Mucosa of rectum (tissue), 2 donors: ENCODE results near the gene SLC9A3.
A peak's percentile ranks its signal among the peaks of the same experiment; 100 is the strongest.

ENCODE experiments used
- H3K27ac ChIP-seq, 2 donors: one replicate each; pipeline ENCODE4 v1.7.0; 2013; ENCODE audit warnings: inconsistent platforms in 2 of 2, low read depth in 2 of 2, low read length in 2 of 2
- H3K27me3 ChIP-seq, 2 donors: one replicate each; pipeline ENCODE4 v1.7.0; 2013; ENCODE audit warnings: low read length in 2 of 2; ENCODE audit not compliant: control insufficient read depth in 2 of 2, insufficient read depth in 2 of 2
- H3K36me3 ChIP-seq, 2 donors: one replicate each; pipeline ENCODE4 v1.7.0; 2013; ENCODE audit warnings: low read length in 2 of 2; ENCODE audit not compliant: control insufficient read depth in 2 of 2, insufficient read depth in 2 of 2
- H3K4me1 ChIP-seq, 2 donors: one replicate each; pipeline ENCODE4 v1.7.0; 2013; ENCODE audit warnings: low read length in 2 of 2, mild to moderate bottlenecking in 1 of 2; ENCODE audit not compliant: control insufficient read depth in 2 of 2, insufficient read depth in 2 of 2
- H3K4me3 ChIP-seq, 2 donors: one replicate each; pipeline ENCODE4 v1.7.0; 2013; ENCODE audit warnings: low read length in 2 of 2
- H3K9ac ChIP-seq, 2 donors: one replicate each; pipeline ENCODE4 v1.7.0; 2013; ENCODE audit warnings: low read length in 2 of 2, low read depth in 1 of 2, mild to moderate bottlenecking in 1 of 2
- H3K9me3 ChIP-seq, 2 donors: one replicate each; pipeline ENCODE4 v1.7.0; 2013; ENCODE audit warnings: low read length in 2 of 2; ENCODE audit not compliant: control insufficient read depth in 2 of 2
- donor health status: healthy.
- donor health status: Normal muscosa, but diverticular disease.

Gene SLC9A3

GRCh38 chr5:470961-471749 lies 53.1 kb downstream of the SLC9A3 start:
- no peak overlapping the region for H3K9ac ChIP-seq
- no peak overlapping the region for H3K27ac ChIP-seq
- peaks cover 16 to 24% of the 10 kb centered on the region in 2 donors for H3K4me1 ChIP-seq
- H3K9me3 ChIP-seq = no peaks in the 10 kb centered on the region
- peak overlapping the region in 1 of 2 donors; percentile 73 for H3K4me3 ChIP-seq
- H3K36me3 ChIP-seq = peaks cover 0 to 14% of the 10 kb centered on the region in 2 donors
- H3K27me3 ChIP-seq = peaks cover 11 to 13% of the 10 kb centered on the region in 2 donors

- no peak overlapping the region for H3K27ac ChIP-seq
- H3K36me3 ChIP-seq = peaks cover 0 to 19% of the 10 kb centered on the region in 2 donors
- H3K4me1 ChIP-seq = peaks cover 13 to 19% of the 10 kb centered on the region in 2 donors
- H3K9ac ChIP-seq = no peak overlapping the region
- peaks cover under 1 to 1% of the 10 kb centered on the region in 2 donors for H3K27me3 ChIP-seq
- H3K4me3 ChIP-seq = no peak overlapping the region
- no peaks in the 10 kb centered on the region for H3K9me3 ChIP-seq
These were observed 54.3 kb downstream of the SLC9A3 start for GRCh38 chr5:469752-470483.

GRCh38 chr5:468401-468800 lies 55.8 kb downstream of the SLC9A3 start:
- Histone ChIP-seq H3K36me3 (peaks cover 10 to 31% of the 10 kb centered on the region in 2 donors), H3K27me3 (no peaks in the 10 kb centered on the region), H3K27ac (no peak overlapping the region), H3K4me3 (no peak overlapping the region), H3K9ac (no peak overlapping the region), H3K4me1 (peaks cover 10 to 15% of the 10 kb centered on the region in 2 donors), H3K9me3 (no peaks in the 10 kb centered on the region)

- H3K9me3 ChIP-seq = no peaks in the 10 kb centered on the region
- no peaks in the 10 kb centered on the region for H3K27me3 ChIP-seq
- peaks cover 25 to 45% of the 10 kb centered on the region in 2 donors for H3K36me3 ChIP-seq
- H3K9ac ChIP-seq = no peak overlapping the region
- no peak overlapping the region for H3K27ac ChIP-seq
- H3K4me3 ChIP-seq = no peak overlapping the region
- peaks cover 4 to 9% of the 10 kb centered on the region in 2 donors for H3K4me1 ChIP-seq
These were observed 57.5 kb downstream of the SLC9A3 start for GRCh38 chr5:466661-467310.

- H3K9ac ChIP-seq = no peak overlapping the region
- H3K27ac ChIP-seq = no peak overlapping the region
- peaks cover 28 to 42% of the 10 kb centered on the region in 2 donors for H3K36me3 ChIP-seq
- peaks cover under 1 to 2% of the 10 kb centered on the region in 2 donors for H3K4me1 ChIP-seq
- H3K9me3 ChIP-seq = no peaks in the 10 kb centered on the region
- H3K27me3 ChIP-seq = no peaks in the 10 kb centered on the region
- H3K4me3 ChIP-seq = no peak overlapping the region
These were observed 58.5 kb downstream of the SLC9A3 start for GRCh38 chr5:465591-466403.

- H3K27me3 ChIP-seq = no peaks in the 10 kb centered on the region
- H3K4me3 ChIP-seq = no peak overlapping the region
- no peaks in the 10 kb centered on the region for H3K9me3 ChIP-seq
- peaks cover 35 to 44% of the 10 kb centered on the region in 2 donors for H3K36me3 ChIP-seq
- no peak overlapping the region for H3K9ac ChIP-seq
- peaks cover 0 to 2% of the 10 kb centered on the region in 2 donors for H3K4me1 ChIP-seq
- no peak overlapping the region for H3K27ac ChIP-seq
These were observed 59.2 kb downstream of the SLC9A3 start for GRCh38 chr5:464843-465590.

GRCh38 chr5:464446-464842 lies 59.8 kb downstream of the SLC9A3 start:
- no peak overlapping the region for H3K9ac ChIP-seq
- H3K4me3 ChIP-seq = no peak overlapping the region
- no peaks in the 10 kb centered on the region for H3K27me3 ChIP-seq
- no peak overlapping the region for H3K27ac ChIP-seq
- H3K4me1 ChIP-seq = peaks cover 0 to 2% of the 10 kb centered on the region in 2 donors
- H3K9me3 ChIP-seq = no peaks in the 10 kb centered on the region
- peaks cover 41 to 48% of the 10 kb centered on the region in 2 donors for H3K36me3 ChIP-seq

GRCh38 chr5:463952-464351 lies 60.3 kb downstream of the SLC9A3 start:
- Histone ChIP-seq H3K27ac (no peak overlapping the region), H3K4me3 (no peak overlapping the region), H3K4me1 (peaks cover 0 to 2% of the 10 kb centered on the region in 2 donors), H3K36me3 (peaks cover 45 to 52% of the 10 kb centered on the region in 2 donors), H3K27me3 (no peaks in the 10 kb centered on the region), H3K9ac (no peak overlapping the region), H3K9me3 (no peaks in the 10 kb centered on the region)

GRCh38 chr5:463301-463700 lies 60.9 kb downstream of the SLC9A3 start:
- Histone ChIP-seq H3K36me3 (peaks cover 45 to 59% of the 10 kb centered on the region in 2 donors), H3K9ac (no peak overlapping the region), H3K4me1 (peaks cover 0 to 2% of the 10 kb centered on the region in 2 donors), H3K27me3 (no peaks in the 10 kb centered on the region), H3K9me3 (no peaks in the 10 kb centered on the region), H3K27ac (no peak overlapping the region), H3K4me3 (no peak overlapping the region)
